Spleen (tissue), 11 donors: ENCODE results near the gene CACNB3. TPM values are rescaled to one million over a fixed set of nuclear protein-coding genes. Genes with fewer than 3 reads are reported as not detected.

Experiments
- DNase-seq: peaks from one replicate; pipeline ENCODE4 v3.0.0-alpha.2; 2020
- H3K27ac ChIP-seq, 8 donors: fragments of 200-600 bp; sonication (generic) in 7 of 8; 1 replicate in 4 of 8; 2 replicates in 4 of 8; pipeline versions ENCODE4 v1.5.0 to v1.8.0; 2016 to 2021; ENCODE audit warnings: inconsistent platforms in 4 of 8, mild to moderate bottlenecking in 4 of 8, moderate library complexity in 1 of 8
- H3K27me3 ChIP-seq, 7 donors: fragments of 200-600 bp; sonication (generic) in 6 of 7; replicated peaks in 1 of 7; 1 replicate in 4 of 7; 2 replicates in 3 of 7; pipeline versions ENCODE4 v1.5.0 to v1.8.0; 2016 to 2021; ENCODE audit warnings: inconsistent platforms in 3 of 7, mild to moderate bottlenecking in 1 of 7
- H3K36me3 ChIP-seq, 6 donors: fragments of 200-600 bp; sonication (generic) in 5 of 6; 1 replicate in 4 of 6; 2 replicates in 2 of 6; pipeline versions ENCODE4 v1.5.0 to v1.8.0; 2016 to 2021; ENCODE audit warnings: inconsistent platforms in 2 of 6
- H3K4me1 ChIP-seq, 6 donors: fragments of 200-600 bp; sonication (generic) in 5 of 6; 1 replicate in 3 of 6; 2 replicates in 3 of 6; pipeline versions ENCODE4 v1.5.0 to v1.8.0; 2016 to 2021; ENCODE audit warnings: inconsistent platforms in 3 of 6
- H3K4me3 ChIP-seq, 8 donors: fragments of 200-600 bp; sonication (generic) in 7 of 8; 1 replicate in 4 of 8; 2 replicates in 4 of 8; pipeline versions ENCODE4 v1.5.0 to v1.8.0; 2016 to 2021; ENCODE audit warnings: inconsistent platforms in 4 of 8, mild to moderate bottlenecking in 4 of 8, moderate library complexity in 2 of 8
- H3K9me3 ChIP-seq, 8 donors: fragments of 200-600 bp; sonication (generic) in 7 of 8; 1 replicate in 4 of 8; 2 replicates in 4 of 8; pipeline versions ENCODE4 v1.5.0 to v1.8.0; 2016 to 2021; ENCODE audit warnings: inconsistent platforms in 4 of 8
- POLR2A ChIP-seq, 3 donors: fragments of 450-650 bp; IDR thresholded peaks; one replicate each; pipeline ENCODE4 v1.5.1; 2017; ENCODE audit warnings: antibody characterized with exemption in 3 of 3, mild to moderate bottlenecking in 1 of 3
- POLR2AphosphoS5 ChIP-seq, 3 donors: sonication (generic); formaldehyde crosslinking; IDR thresholded peaks; one replicate each; pipeline ENCODE4 v1.5.1; 2017; ENCODE audit warnings: antibody characterized with exemption in 3 of 3
- WGBS, 5 donors: extraction: QIAGEN DNeasy Blood & Tissue Kit in 3 of 5; methylation state at CpG; one replicate each; pipeline versions ENCODE4 v1.1.5 to v1.1.7; 2013 to 2018; 5-methylcytosine and 5-hydroxymethylcytosine counted together
- intact Hi-C: fragments of 100-400 bp; cut with DNase I; formaldehyde crosslinking; loops from one replicate; pipeline ENCODE4 v1.15.0; 2023; ENCODE audit warnings: low total_unique reads
- polyA plus RNA-seq, 3 donors: library from polyadenylated mRNA; stranded (reverse); fragments of 200-250 nt; gene quantifications; one replicate each; pipeline ENCODE4 v1.2.1, GENCODE V29; 2013
- total RNA-seq, 7 donors: library from RNA; depleted of rRNA in 3 of 7; stranded (reverse); fragments of >200 nt in 3 of 7; fragmentation: NEBNext Ultra II Directional in 4 of 7; extraction: Animal tissue kit (Norgen Biotek cat#: 25700) in 4 of 7; gene quantifications; one replicate each; pipeline versions ENCODE4 v1.1.0 to v1.2.1, GENCODE V29; 2016 to 2021
- TF ChIP-seq, protein P1 (sequence below), 11 experiments: fragments of 200-600 bp in 7 of 11; fragments of 450-650 bp in 4 of 11; sonication (generic) in 4 of 11; IDR thresholded peaks in 8 of 11; conservative IDR thresholded peaks in 3 of 11; 1 replicate in 7 of 11; 2 replicates in 4 of 11; pipeline versions ENCODE4 v1.4.0 to v1.8.0; 2016 to 2021; ENCODE audit warnings: antibody characterized with exemption in 11 of 11, inconsistent platforms in 4 of 11, mild to moderate bottlenecking in 1 of 11
- donor health status: healthy with polysubstance abuse.
- donor health status: DM: no; HTN: no; CAD: no; lungs with moderate emphysema.
- donor health status: DM: no; HTN: no; CAD: no.
- donor health status: Bipolar disorder and iron deficiency.
- donor health status: healthy.
- donor health status: DM: no; HTN: no; CAD: no.
- donor health status: DM: yes; HTN: yes; CAD: no.

Gene CACNB3
- total and polyA plus RNA-seq, 10 donors: 2.5 to 16.1 (median 6.0) TPM

DNA sequence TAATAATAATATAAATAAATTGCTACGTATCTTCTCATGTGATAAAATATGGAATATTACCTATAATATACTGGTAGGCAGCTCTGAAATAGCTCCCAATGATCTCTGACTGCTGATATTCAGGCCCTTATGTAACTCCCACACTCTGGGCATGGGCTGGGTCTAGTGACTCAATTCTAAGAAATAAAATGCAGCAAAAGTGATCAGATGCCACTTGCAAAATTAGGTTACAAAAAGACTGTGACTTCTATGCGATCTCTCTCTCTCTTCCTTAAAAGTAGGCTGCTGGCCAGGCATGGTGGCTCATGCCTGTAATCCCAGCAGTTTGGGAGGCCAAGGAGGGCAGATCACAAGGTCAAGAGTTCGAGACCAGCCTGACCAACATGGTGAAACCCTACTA lies 10.3 kb upstream of the CACNB3 start:
- no peaks in the 10 kb centered on the region for H3K36me3 ChIP-seq
- no peaks in the 10 kb centered on the region for H3K9me3 ChIP-seq
- H3K4me1 ChIP-seq: peaks cover 0 to 19% (median 7%) of the 10 kb centered on the region in 6 donors
- no peak overlapping the region for H3K27ac ChIP-seq
- no peak overlapping the region for H3K4me3 ChIP-seq
- no peaks in the 10 kb centered on the region for H3K27me3 ChIP-seq
- intact Hi-C loops: no loop called here
- no peak for DNase-seq
- WGBS, 5 donors: 78 to 93% (median 89%) methylated on average over 3 of the region's 3 CpGs
- TF ChIP-seq POLR2AphosphoS5 (IDR thresholded peaks at IDR 0.05) (no peak), POLR2A (IDR thresholded peaks at IDR 0.05) (no peak)
- TF ChIP-seq, protein P1, sequence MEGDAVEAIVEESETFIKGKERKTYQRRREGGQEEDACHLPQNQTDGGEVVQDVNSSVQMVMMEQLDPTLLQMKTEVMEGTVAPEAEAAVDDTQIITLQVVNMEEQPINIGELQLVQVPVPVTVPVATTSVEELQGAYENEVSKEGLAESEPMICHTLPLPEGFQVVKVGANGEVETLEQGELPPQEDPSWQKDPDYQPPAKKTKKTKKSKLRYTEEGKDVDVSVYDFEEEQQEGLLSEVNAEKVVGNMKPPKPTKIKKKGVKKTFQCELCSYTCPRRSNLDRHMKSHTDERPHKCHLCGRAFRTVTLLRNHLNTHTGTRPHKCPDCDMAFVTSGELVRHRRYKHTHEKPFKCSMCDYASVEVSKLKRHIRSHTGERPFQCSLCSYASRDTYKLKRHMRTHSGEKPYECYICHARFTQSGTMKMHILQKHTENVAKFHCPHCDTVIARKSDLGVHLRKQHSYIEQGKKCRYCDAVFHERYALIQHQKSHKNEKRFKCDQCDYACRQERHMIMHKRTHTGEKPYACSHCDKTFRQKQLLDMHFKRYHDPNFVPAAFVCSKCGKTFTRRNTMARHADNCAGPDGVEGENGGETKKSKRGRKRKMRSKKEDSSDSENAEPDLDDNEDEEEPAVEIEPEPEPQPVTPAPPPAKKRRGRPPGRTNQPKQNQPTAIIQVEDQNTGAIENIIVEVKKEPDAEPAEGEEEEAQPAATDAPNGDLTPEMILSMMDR (IDR thresholded peaks at IDR 0.05 in 8 of 11, conservative IDR thresholded peaks at IDR 0.05 in 3 of 11): no peak

DNA sequence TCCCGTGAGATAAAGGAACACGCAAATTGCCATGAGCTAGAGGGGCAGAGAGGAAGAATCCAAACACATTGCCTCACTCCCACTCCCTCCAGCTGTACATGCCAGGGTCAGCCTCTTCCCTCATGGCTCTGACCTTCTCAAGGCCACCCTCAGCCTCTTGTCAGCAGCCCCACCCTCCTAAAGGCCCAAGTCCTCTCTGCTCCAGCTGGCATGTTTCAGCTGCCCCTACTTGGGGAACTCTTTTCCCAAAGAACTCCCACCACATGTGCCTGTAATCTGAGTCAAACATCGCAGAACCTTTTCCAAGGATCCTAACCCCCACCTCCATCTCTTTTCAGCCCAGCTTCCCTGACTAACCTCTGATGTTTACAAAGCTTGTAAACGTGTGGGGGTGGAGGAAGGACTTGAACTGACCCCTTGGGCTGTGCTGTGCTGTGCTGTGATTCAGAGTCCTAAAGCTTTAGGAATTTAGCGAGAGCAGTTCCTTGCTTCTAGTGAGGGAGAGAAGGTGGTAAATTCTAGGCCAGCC lies 7.3 kb upstream of the CACNB3 start:
- Histone ChIP-seq H3K4me1 (peaks cover 2 to 48% (median 29%) of the 10 kb centered on the region in 6 donors), H3K4me3 (no peak overlapping the region), H3K36me3 (no peaks in the 10 kb centered on the region), H3K27me3 (peaks cover 0 to 6% (median 0%) of the 10 kb centered on the region in 7 donors), H3K27ac (peak overlapping the region in 5 of 8 donors; percentile 1 to 51 (median 28)), H3K9me3 (no peaks in the 10 kb centered on the region)
- intact Hi-C loops: no loop called here
- 62 to 74% (median 68%) methylated on average over 5 of the region's 5 CpGs for WGBS, 5 donors
- no peak for DNase-seq
- TF ChIP-seq POLR2AphosphoS5 (IDR thresholded peaks at IDR 0.05): peak in 2 of 3 donors; percentile 6 to 36
- TF ChIP-seq, protein P1 (IDR thresholded peaks at IDR 0.05 in 8 of 11, conservative IDR thresholded peaks at IDR 0.05 in 3 of 11): no peak

DNA sequence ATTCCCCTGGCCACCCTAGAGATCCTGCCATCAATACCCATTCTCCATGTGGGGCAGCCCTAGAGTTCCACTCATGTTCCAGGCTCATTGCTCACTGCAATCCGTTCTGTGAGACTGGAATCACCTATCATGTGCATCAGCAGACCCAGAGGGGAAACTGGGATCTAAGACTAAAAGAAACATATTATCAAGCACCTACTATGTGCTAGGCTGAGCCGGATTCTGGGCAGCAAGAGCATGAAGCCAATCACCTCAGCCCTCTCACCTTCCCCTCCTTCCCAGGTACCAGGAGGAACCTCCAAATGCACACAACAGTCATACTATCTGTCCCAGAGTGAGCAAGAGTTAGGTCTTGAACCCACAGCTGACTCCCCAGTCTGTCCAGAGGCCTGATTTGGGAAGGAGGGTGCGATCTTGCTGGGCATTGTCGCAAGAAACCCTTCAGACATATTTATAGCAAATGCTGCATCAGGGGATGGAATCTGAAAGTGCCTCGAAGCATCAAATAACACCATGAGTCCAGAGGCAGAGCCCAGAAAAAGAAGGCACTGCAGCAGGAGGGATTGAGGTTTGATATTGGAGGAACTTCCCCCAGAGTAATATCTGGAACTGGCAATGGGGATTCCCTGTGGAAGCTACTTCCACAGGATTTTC lies 6.7 kb upstream of the CACNB3 start:
- peaks cover 2 to 54% (median 33%) of the 10 kb centered on the region in 6 donors for H3K4me1 ChIP-seq
- no peaks in the 10 kb centered on the region for H3K36me3 ChIP-seq
- peak overlapping the region in 5 of 8 donors; percentile 9 to 51 (median 14) for H3K27ac ChIP-seq
- TF ChIP-seq, protein P1 (IDR thresholded peaks at IDR 0.05 in 8 of 11, conservative IDR thresholded peaks at IDR 0.05 in 3 of 11): no peak
- no peak for TF ChIP-seq POLR2AphosphoS5 (IDR thresholded peaks at IDR 0.05)
- TF ChIP-seq POLR2A (IDR thresholded peaks at IDR 0.05): no peak
- intact Hi-C loops: no loop called here
- peaks cover 0 to 12% (median 0%) of the 10 kb centered on the region in 7 donors for H3K27me3 ChIP-seq
- WGBS, 5 donors: 76 to 89% (median 87%) methylated on average over 5 of the region's 5 CpGs
- H3K4me3 ChIP-seq: no peak overlapping the region
- DNase-seq: no peak
- no peaks in the 10 kb centered on the region for H3K9me3 ChIP-seq

DNA sequence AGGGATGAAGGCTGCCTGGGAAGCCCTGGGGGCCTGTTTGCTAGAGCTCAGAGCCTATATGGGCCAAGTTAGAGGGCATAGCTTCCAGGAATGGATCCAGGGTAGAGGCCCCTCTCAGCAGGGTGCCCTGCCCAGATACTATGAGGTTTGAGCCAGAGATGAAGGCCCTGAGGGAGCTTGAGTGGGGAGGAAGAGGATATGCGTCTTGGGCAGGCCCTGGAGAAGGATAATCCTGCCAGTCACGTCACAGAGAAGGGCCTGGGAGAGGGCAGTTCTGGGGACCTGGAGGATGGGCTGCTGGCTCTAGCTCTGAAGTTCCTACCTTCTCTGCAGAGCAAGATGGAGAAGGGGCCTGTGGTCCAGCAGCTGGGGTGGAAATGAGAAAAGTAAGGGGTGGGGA lies 5.9 kb upstream of the CACNB3 start:
- intact Hi-C loops: no loop called here
- TF ChIP-seq POLR2A (IDR thresholded peaks at IDR 0.05) (no peak), POLR2AphosphoS5 (IDR thresholded peaks at IDR 0.05) (no peak)
- TF ChIP-seq, protein P1 (IDR thresholded peaks at IDR 0.05 in 8 of 11, conservative IDR thresholded peaks at IDR 0.05 in 3 of 11): no peak
- Histone ChIP-seq H3K36me3 (no peaks in the 10 kb centered on the region), H3K9me3 (no peaks in the 10 kb centered on the region), H3K27me3 (peaks cover 0 to 21% (median 5%) of the 10 kb centered on the region in 7 donors), H3K27ac (peak overlapping the region in 2 of 8 donors; percentile 29 to 46), H3K4me3 (no peak overlapping the region), H3K4me1 (peaks cover 2 to 62% (median 36%) of the 10 kb centered on the region in 6 donors)
- 55 to 76% (median 65%) methylated on average over 2 of the region's 2 CpGs for WGBS, 5 donors
- DNase-seq: no peak
